Non-pigmented ciliary epithelial cell (primary cell): ENCODE data around the gene NSUN6.
"Not testable (repeated sequence)": the region's sequence is repeated elsewhere in the genome, so short reads cannot be mapped to it uniquely, and the experiment has no call there.

Experiments used
- DNase-seq: peaks from one replicate; pipeline ENCODE4 v3.0.0-alpha.2; 2010; ENCODE audit warnings: low read depth

Gene NSUN6

DNA sequence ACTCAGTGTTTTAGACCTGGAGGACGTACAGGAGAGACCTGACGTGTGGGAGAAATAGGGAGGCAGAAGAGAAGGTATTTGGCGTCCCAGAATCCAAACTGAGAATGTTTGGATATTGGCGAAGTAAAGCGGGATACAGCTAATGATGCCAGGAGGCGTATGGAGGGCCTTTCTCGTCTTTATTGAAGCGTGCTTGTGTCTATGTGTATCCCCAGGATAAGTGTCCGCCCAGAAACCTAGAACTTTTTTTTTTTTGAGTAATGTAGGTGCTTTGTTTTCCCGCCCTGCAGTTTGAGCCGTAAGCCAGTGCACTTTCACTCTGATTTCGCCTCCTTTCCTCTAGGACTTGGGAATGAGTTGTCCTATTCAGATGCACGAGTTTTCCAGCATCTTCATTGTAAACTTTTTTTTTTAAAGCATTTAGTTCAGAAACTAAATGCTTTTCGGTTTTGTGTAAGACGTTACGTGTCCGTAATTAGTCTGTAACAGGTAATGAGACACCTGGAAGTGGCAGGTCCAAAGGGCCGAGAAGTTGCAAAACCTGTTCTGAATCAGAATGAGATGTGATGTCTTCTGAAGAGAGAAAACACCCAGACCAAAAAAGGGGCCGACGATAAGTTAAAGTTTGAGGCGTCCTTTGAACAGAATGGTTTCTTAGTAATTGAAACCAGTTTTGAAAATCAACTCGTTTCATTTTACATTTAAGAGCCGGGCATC is 8.6 kb upstream of the NSUN6 start:
- no peak for DNase-seq

DNA sequence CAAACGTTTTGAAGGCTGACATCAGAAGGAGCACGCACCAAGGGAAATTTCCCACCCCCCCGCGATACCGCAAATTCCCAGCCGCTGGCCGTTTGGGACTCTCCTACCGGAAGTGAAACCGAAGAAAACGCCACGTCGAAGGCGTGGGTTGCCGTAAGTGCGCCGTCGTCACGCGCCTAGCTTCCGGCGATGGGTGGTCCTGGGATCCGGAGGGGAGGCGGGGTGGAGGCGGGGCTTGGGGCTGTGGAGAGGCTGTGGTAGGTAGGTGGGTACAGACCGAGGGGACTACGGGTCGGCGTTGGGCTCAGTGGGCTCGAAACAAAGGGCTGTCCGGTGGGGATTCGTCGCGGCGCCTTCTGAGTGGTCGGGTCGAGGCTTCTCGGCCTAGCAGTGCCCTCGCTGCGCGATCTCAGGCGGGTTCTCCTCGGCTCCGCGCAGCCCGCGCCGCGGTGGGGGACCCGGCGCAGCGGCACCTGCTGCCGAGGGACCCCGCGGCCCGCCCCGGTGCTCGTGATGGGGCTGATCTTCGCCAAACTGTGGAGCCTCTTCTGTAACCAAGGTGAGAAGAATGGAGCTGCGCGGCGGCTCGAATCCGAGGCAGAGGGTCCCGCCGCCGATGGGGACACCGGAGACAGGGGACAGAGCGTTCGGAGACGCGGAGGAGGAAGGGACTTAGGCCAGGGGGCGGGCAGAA is 7.9 kb upstream of the NSUN6 start, which contains the start of gene ARL5B:
Gene ARL5B (plus strand): TSS at position 307 of the 694 bp plus-strand sequence. CDS start 207 bp downstream, at position 514.
- peak; percentile 96 for DNase-seq

DNA sequence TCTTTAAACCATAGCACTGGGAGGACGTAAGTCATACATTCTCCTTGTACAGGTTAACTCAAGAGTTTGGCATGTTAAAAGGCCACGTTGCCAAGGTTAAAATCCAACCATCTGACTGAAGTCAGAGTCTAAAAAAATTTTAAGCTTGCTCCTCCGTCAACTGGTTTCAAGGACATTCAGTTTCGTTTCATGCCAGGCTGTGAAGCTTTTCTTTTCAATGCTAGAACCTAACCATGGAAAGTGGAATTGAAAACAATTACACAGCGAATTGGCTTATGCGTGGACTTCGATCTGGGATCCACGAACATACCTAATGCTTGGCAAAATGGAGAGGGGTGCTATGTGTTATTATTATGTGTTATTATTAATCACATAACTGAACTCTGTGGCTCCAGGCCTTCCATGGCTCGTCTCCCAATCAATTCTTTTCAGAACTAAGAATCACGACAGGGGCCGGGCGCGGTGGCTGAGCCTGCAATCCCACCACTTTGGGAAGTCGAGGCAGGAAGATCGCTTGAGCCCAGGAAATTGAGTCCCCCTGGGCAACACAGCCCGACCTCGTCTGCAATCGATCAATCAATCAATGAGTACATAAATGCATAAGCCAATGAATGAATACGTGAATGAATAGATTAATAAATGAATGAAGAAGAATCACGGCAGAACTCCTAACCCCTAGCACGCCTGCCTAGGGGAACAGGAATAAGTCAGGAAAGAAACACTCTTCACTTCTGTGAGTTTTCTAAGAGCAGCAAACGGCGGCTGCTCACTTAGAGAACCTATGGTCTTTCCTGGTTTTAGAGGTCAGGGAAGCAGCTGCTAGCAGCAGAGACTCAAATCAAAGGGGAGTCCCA is 7.1 kb upstream of the NSUN6 start:
- no peak for DNase-seq

DNA sequence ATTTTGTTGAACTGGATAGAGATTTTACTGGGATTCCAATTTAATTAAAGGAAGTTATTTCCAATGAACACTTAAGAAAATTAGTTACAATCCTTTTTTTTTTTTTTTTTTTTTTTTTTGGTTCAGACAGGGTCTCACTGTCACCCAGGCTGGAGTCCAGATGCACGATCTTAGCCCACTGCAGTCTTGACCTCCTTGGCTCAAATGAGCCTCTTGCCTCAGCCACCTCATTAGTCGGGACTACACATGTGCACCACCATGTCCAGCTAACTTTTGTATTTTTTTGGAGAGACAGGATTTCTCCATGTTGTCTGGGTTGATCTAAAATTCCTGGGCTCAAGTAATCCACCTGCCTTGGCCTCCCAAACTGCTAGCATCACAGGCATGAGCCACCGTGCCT is 5.3 kb upstream of the NSUN6 start:
- DNase-seq: no peak

DNA sequence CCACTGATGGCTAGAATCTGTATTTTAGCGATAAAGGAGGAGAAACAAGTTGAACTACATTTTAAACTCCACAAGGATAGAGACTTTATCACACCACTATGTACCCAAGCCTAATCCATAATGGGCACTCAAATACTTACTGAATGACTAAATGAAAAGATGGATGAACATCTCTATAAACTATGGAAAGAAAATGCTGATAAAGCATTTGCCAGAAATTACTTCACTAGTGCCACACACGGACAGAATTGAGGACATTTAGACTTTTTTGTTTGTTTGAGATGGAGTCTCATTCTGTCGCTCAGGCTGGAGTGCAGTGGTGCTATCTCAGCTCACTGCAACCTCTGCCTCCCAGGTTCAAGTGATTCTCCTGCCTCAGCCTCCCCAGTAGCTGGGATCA is 1.7 kb upstream of the NSUN6 start:
- DNase-seq: no peak

DNA sequence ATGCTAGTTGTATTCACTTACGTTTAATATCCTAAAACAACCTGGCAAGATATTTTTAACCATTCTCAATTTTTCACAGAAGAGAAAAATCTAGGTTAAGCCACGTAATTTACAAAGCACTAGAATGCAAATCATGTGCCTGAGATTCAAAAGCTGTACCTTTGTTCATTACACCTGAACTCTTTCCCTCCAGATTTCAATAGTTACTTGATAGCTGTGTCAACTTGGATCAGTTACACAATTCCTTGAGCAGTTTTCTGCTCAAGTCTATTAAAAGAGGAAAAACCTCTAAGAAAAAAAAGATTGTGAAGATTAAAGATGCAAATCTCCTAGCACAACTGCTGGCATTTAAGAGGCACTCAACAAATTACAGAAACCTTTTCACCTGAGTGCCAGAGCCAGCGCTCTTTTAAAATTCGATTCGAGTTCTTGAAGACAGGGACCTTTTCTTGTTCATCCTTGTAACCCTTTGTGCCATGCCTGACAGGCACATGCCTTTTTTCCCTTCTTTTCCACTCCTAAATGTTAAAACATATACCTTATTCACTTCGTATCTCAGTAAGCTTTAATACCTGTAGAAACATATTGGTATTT is 886 bp downstream of the NSUN6 start:
- no peak for DNase-seq

DNA sequence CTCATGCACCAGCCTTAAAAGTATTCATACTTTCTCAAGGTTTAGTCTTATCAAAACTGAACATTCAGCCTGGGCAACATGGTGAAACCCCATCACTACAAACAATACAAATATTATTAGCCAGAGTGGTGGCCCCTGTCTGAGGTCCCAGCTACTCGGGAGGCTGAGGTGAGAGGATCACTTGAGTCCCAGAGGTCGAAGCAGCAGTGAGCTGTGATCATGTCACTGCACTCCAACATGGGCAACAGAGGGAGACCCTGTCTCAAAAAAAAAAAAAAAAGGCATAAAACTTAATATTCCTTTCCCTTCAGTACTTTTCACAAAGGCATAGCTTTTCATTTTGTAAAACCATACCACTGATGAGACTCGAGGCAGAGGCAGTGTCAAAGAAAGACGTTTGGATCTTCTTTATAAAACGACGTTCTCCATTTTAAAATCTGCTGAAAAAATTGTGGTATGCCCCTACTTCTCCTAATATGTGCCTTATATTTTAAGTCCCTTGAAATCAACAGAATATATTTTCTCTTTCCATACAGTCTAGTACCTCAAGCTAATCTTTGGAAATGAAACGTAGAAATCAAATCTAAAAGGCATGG is 1.9 kb downstream of the NSUN6 start:
- no peak for DNase-seq

DNA sequence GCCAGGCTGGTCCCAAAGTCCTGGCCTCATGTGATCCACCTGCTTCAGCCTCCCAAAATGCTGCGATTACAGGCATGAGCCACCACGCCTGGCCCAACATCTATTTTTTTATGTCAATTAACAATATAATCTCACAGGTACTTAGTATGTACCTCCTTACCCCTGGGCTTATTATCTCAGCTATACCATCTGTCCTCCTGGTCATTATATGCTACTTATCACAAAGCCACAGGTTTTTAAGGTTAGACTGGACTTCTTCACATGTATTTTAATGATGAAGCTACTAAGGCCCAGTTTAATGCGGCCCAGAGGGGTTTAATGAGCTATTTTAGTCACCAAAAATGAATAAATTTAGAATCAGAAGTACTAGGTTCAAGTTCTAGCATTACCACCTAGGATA is 3.4 kb downstream of the NSUN6 start:
- no peak for DNase-seq

DNA sequence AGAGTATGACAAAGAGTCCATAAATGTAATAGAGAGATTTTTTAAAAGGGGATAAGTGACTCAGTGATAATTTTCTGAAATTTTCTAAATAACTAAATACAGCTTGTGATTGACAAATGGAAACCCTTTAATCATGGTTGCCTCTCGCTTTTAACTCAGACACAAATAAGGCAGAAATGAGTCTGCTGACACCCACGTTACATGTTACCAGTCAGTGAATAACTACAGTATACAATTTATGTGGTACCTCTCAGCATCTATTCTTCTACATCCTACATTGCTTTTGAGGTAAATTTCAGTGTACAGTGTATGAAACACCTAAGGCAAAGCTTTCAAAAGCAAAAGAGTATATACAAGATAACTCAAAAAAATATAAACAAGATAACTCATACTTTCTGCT is 4.2 kb downstream of the NSUN6 start:
- no peak for DNase-seq

DNA sequence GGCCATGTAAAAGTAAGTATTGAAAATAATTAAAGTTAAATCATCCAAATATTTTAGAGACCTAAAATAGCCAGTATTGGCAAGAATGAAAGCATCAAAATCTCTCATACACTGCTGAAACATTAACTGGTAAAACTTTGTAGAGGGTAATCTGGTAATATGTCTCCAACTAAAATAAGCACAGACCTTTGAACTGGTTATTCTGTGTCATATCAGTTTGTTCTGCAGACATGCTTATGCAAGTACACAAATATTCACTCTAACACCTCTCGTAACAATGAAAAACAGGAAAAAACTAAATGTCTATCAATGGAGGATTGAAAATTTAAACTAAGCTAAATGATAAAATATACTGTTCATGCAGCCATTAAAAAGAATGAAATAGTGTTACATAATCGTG is 11.7 kb downstream of the NSUN6 start:
- not testable (repeated sequence) for DNase-seq

DNA sequence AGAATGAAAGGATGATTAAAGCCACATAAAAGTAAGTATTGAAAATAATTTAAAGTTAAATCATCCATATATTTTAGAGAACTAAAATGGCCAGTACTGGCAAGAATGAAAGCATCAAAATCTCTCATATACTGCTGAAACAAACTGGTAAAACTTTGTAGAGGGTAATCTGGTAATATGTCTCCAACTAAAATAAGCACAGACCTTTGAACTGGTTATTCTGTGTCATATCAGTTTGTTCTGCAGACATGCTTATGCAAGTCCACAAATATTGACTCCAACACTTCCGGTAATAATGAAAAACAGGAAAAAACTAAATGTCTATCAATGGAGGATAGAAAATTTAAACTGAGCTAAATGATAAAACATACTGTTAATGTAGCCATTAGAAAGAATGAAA is 14.0 kb downstream of the NSUN6 start:
- DNase-seq: not testable (repeated sequence)

DNA sequence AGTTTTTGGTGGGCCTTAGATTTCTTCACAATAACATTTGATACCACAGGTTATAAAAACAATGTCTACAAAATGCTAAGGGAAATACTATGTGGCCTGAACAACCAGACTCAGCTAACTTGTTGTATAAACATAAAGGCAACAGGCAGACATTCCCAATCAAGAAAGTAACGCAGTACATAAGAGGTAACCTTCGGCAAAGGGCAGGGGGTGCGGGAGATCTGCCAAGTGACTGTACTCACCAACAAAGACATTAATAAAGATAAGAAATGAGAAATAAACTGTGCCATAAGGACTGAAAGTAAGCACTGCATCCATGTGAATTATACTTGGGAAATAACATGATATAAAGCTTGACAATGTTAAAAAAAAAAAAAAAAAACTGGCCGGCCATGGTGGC is 15.4 kb downstream of the NSUN6 start:
- no peak for DNase-seq

DNA sequence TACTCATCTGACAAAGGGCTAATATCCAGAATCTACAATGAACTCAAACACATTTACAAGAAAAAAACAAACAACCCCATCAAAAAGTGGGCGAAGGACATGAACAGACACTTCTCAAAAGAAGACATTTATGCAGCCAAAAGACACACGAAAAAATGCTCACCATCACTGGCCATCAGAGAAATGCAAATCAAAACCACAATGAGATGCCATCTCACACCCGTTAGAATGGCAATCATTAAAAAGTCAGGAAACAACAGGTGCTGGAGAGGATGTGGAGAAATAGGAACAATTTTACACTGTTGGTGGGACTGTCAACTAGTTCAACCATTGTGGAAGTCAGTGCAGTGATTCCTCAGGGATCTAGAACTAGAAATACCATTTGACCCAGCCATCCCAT is 18.9 kb downstream of the NSUN6 start:
- DNase-seq: not testable (repeated sequence)

DNA sequence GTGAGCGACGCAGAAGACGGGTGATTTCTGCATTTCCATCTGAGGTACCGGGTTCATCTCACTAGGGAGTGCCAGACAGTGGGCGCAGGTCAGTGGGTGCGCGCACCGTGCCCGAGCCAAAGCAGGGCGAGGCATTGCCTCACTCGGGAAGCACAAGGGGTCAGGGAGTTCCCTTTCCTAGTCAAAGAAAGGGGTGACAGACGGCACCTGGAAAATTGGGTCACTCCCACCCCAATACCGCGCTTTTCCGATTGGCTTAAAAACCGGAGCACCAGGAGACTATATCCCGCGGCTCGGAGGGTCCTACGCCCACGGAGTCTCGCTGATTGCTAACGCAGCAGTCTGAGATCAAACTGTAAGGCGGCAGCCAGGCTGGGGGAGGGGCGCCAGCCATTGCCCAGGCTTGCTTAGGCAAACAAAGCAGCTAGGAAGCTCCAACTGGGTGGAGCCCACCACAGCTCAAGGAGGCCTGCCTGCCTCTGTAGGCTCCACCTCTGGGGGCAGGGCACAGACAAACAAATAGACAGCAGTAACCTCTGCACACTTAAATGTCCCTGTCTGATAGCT is 23.9 kb downstream of the NSUN6 start:
- DNase-seq: not testable (repeated sequence)

DNA sequence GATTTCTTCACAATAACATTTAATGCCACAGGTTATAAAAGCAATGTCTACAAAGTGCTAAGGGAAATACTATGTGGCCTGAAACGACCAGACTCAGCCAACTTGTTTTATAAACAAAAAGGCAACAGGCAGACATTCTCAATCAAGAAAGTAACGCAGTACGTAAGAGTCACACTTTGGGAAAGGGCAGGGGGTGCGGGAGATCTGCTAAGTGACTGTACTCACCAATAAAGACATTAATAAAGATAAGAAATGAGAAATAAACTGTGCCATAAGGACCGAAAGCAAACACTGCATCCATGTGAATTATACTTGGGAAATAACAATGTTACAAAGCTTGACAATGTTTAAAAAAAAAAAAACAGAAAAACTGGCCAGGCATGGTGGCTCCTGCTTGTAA is 25.5 kb downstream of the NSUN6 start:
- DNase-seq: no peak

DNA sequence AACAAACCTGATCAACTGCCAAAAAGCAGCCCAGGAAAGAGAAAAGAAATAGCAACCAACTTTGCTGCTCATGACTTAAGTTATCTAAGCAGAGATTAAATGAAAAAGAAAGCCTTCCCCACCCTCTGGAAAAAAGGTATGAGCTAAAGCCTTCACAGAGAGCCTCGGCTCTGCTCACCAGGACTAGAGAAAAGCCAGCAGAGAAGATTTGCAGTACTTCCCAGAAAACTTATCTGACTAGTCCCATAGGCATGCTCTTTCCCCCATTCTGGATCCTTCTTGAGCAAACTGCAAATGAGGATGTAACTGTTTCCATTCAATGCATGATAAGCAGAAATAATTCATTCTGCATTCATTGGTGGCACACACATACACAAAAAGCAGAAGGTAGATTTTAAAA is 27.7 kb downstream of the NSUN6 start:
- DNase-seq: not testable (repeated sequence)

DNA sequence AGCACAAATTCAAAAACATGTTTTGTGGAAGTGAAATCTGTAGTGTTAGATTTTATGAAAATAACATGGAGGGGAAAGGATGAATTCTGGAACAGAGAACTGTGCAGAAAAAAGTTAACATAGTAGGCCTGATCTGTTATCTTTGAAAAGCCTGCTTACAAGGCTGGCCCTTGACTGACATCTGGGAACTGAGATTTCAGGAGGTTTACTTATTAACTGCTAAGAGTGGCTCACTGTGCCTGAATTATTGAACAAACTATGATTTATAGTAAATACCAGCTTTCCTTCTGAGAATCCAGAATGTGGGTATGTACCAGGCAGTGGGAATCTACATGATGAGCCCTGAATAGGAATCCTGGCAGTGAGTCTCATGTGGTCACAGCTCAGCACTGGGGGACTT is 30.5 kb downstream of the NSUN6 start:
- DNase-seq: no peak

DNA sequence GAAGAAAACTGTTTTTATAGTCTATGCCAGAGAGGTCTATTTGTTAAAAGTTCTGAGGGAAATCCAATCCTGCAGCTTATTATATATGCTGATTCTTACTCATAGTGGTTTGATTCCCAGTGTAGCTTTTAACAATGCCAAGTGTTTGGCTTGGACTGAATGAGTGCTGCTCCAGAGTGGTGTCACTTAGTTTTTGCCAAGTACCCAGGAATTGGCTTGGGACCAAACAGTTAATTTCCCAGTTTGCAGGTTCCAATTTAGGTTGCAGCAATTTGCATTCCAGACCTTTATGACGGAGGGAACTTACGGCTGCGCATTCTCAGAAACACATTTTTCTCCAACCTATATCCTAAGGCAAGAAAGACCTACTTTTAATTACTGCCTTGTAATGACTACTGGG is 32.4 kb downstream of the NSUN6 start:
- DNase-seq: no peak

DNA sequence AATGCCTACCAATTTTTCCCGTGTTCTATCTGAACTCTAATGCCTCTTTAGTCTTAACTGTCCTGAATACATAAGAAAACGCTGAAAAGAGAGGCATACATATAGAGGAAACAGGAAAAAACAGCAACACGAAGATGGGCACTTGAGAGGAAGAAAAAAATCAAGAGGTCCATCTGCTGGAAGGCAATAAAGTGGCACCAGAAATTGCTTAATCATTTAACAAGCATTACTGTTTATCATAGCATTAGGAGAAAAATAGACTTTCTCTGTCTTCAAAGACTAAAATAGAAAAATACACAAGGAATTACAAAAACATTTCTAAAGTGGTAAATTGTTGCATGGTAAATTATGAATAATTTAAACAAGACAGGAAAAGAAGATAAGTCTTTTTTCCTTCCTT is 35.0 kb downstream of the NSUN6 start:
- DNase-seq: no peak

DNA sequence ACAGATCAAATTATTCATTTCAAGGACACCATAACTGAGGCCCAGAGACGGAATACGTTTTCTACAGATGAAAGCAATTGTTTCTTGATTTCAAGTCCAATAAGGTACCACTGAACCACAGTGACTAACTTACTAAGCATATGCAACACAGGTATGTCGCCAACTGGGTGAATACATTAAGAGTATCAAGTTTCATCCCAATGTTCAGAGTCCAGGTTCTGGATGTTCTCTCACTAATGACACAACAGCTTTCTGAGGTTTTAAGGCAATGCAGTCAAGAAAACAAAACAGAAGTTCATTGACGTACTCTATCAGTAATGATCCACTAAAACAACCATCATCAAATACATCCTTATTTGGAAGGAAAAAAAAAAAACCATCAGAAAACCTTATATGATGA is 35.8 kb downstream of the NSUN6 start:
- no peak for DNase-seq

DNA sequence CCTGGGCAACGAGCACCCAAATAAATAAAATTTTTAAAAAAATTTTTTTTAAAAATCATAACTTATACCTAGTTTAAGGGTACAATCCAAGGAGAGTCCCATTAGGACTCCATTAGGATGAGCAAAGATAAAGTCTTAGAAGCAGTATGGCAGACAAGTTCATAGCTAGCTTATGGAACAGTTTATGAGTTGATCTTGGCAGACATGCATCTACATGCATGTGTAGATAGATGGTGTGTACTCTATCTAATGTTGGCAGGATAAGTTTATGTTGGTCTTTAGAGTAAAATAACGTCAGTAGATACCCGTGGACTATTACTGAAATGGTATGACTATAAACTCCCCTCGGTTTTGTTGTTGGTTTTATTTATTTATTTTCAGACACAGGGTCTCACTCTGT is 40.2 kb downstream of the NSUN6 start:
- no peak for DNase-seq

DNA sequence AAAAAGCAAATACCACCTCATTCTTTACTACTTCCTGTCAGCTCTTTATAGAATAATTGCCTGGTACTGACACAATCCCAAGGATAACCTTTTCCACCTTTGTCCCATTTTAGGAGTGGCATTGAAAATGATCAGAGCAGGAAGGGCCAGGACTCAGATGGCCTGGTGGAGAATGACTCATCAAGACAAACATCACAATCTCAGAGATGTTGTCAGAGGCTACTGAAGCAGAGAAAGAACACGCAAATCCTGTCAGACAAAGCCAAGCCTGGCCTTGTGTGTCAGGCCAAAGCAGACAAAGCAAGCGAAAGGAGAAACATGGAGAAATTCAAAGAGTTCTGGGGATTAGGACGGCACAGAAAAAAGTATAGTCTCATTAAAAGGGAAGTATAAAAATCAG is 40.9 kb downstream of the NSUN6 start:
- peak; percentile 71 for DNase-seq
